Testis (tissue), 2 donors: ENCODE results near the gene MAP4K4.

ENCODE experiments used
- CTCF ChIP-seq, 3 experiments: fragments of 450-650 bp in 2 of 3; fragments of 200-600 bp in 1 of 3; sonication (generic) in 1 of 3; IDR thresholded peaks; one replicate each; pipeline ENCODE4 v1.5.1; 2016 to 2019; ENCODE audit warnings: antibody characterized with exemption in 3 of 3, mild to moderate bottlenecking in 2 of 3, moderate library complexity in 1 of 3
- POLR2A ChIP-seq: fragments of 450-650 bp; IDR thresholded peaks from one replicate; pipeline ENCODE4 v1.6.1; 2017; ENCODE audit warnings: antibody characterized with exemption, mild to moderate bottlenecking, moderate library complexity

GRCh38 chr2:101904916-101905315 is 207.4 kb downstream of the MAP4K4 start:
- TF ChIP-seq CTCF (IDR thresholded peaks at IDR 0.05) (no peak), POLR2A (no peak)
